HG03575 (cell line): ENCODE results near the gene SCAPER.
"Not testable (repeated sequence)": the region's sequence is repeated elsewhere in the genome, so short reads cannot be mapped to it uniquely, and the experiment has no call there.

Source experiments
- ATAC-seq: cut with Tn5 transposase; IDR thresholded peaks from one replicate; pipeline ENCODE4 v1.9.1; 2021; ENCODE audit not compliant: unreplicated experiment, insufficient number of reproducible peaks, low FRiP score; ENCODE audit errors: extremely low read depth

SCAPER gene

DNA sequence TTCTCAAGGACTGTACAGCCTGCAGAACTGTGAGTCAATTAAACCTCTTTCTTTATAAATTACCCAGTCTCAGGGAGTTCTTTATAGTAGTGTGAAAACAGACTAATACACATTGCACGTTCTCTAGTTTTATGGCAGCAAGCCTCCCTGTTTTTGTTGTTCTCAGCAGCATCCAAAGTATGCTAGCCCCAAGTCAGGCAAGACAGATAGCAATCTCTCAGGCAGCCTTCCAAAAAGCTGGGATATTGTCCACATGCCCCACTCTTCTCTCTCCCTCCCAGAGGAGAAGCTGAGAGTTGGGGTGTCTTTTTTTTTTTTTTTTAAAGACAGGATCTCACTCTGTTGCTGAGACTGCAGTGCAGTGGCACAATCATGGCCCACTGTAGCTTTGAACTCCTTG is 438.0 kb downstream of the SCAPER start:
- ATAC-seq, result no peak

DNA sequence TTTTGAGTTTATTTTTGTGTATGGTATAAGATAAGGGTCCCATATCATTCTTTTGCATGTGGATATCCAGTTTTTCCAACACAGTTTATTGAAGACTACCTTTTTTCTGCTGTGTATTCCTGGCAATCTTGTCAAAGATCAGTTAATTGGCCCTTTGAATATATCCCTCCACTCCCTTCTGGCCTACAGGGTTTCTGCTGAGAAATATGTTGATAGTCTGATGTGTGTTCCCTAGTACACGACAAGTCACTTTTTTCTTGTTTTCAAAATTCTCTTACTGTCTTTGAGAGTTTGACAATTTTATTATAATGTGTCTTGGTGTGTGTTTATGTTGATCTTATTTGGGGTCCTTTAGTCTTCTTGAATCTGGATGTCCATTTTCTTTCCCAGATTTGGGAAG is 439.4 kb downstream of the SCAPER start:
- no peak for ATAC-seq

DNA sequence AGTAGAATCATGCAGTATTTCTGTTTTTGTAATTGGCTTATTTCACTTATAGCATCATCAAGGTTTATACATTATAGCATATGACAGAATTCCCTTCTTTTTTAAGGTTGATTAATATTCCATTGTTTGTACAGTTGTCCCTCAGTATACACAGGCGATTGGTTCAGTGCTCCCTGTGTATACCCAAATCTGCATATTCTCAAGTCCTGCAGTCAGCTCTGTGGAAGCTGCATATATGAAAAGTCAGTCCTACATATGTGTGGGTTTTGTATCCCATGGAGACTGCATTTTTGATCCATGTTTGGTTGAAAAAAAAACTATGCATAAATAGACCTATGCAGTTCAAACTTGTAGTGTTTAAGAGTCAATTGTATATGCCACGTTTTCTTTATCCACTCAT is 440.9 kb downstream of the SCAPER start:
- no peak for ATAC-seq

DNA sequence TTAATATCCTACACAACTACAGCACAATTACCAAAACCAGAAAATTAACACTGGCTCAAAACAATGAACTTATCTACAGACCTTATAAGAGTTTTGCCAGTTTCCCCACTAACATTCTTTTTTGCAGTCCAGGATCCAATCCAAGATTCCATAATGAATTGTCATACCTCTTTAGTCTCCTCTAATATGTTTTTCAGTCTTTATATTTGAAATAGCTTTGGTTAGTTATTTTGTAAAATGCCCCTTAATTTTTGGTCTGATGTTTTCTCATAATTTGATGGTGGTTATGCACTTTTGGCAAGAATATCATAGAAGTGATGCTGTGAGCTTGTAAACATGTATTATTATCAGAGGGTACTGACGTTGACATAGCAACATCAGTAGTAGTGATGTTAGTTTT is 444.3 kb downstream of the SCAPER start:
- ATAC-seq, result no peak

DNA sequence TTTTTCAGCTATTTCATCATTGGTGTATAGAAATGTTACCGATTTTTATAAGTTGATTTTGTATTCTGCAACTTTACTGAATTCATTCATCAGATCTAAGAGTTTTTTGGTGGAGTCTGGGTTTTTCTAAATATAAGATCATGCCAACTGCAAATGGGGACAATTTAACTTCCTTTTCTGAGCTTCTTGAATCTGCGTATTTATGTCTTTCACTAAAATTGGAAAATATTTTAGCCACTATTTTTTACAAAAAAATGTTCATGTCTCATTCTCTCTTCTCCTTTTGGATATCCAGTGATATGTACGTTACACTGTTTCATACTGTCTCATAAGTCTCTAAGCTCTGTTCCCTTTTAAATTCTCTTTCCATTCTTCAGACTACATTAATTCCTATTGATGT is 444.8 kb downstream of the SCAPER start:
- ATAC-seq, result no peak

DNA sequence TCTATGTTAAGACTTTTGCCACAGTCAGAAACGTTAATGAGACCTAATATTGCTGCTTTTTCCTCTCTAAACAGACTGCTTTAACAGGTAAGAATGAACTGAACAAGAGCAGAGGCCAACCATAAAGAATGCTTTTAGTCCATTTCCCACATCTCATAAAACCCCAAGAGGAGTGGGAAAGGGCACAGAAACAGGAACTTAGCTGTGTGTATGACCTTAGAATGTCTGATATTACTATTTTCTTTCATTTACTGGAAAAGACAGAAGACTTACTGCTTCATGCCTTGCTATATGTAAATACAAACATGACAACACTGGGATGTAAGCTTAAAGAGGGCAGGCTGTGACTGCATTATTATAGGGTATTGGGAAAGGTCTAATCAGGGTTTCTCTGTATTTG is 453.6 kb downstream of the SCAPER start:
- no peak for ATAC-seq

DNA sequence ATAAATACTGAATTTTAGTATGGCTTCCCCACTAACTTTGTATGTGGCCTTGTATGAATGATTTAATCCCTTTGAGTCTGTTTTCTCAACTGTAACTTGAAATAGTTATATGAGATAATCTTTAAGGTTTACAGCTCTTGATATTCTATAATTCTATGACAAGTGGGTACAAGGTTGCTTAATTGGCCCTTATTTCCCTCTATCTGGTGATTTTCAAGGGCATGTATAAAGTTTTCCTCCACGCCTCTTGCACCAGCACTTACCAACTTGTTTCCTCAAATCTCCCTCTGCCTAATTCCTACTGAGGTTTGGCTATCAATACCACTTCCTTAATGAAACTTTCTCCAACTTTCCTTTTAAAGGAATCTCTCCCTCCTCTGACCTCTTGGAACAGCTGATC is 455.7 kb downstream of the SCAPER start:
- no peak for ATAC-seq

DNA sequence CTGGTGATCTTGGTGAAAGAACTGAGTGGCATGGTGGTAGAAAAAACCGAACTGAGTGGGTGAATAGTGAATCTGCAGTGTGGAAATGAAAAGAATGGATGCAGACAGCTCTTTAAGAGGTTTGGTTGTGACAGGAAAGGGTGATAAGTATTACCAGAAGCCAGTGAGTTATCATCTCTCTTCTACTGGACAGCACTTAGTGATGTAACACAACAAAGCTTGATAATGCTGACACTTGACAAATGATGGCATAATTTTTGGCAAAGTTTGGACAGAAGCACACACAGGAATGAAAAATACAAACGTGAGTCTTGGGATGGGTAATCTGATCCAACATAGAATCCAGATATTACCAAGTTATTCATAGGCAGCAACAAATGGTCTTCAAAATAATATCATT is 456.4 kb downstream of the SCAPER start:
- no peak for ATAC-seq

DNA sequence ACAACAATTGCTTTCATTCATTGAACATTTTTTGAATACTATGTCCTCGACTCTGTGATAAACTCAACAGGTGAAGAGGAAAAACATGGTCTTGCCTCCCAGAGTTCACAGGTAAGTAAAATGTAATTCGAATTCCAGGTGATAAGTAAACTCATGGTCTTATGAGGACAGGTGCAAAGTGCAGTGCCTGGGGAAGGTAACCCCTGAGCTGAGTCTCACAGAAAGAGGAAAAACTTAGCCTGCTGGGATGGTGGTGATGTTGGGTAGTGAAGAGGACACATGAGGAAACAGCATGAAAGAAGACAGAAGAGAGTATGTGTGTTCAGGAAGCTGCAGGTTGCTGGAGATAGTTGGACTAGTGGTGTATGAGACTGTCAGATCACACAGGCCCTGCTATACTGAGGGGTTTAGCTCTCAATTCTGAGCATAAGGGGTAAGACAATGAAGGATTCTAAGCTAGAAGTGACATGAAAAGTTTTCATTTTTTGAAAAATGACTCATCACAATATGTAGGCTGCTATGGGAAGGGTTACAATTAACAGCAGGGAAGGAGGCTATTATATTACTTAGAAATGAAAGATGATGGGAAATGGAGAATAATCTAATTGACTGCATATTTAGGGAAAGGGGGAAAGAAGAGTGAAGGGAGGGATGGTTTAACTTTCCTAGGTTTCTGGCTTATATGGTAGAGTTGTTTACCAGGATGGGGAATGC is 457.3 kb downstream of the SCAPER start:
- ATAC-seq, result no peak

DNA sequence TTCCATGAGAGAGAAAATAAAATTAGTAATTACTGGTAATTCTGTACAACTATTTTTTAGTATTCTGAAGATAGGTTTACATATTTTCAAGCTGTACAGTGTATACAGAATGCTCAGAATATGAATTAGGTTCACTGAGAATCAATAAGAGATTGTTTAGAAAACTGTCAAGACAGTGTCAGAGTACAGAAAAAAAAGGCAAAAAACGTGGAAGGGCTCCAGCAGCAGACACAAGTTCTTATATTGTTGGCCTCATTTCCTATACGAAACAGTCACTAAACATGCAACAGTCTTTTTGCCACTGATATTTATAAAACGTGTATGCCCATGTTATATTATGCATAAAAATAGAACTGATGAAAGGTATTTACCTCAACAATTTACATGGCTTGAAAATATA is 464.7 kb downstream of the SCAPER start:
- no peak for ATAC-seq

DNA sequence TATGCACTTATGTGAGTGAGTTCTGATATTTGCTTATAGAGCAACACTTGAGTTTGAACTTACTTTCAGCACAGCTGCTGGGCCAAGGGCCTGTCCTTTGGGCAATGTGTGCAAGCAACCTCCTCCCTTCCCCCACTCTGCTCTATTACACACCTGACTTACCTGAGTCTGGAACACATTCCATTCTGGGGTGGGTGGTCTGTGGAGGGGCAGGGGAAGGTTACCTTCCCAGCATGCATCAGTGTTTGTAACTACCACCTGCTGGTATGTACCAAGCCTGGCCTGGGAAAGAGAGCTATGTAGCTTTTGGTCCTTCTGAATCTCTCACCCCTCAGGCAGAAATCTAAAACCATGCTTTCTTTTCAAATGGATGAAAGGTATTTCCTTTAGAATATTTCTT is 465.6 kb downstream of the SCAPER start:
- ATAC-seq, result no peak

DNA sequence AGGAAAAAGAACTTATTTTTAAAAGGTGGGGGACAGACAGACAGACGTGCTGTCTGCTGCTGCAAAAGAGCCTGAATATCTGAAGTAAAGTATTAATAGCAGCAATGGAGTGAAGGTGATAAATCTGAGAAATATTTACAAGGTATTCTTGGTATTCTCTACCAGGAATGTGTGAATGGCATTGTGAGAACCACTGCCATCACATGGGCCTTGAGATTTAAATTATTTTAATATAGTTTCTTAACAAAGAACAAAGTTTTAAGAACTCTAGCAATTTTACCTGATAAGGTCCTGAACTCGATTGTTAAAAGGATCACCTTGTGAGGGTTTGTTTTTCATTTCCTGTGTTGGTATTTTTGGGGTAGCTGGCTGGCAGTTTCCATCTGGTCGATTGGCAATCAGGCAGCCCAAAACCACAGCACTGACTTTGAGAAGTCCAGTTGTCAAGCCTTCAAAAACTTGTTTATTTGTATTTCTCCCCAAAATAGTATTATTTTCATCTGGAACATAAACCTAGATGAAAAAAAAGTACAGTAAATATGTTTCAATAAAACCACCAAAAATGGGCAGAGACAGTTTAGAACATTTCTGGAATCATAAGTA is 471.2 kb downstream of the SCAPER start:
- no peak for ATAC-seq

DNA sequence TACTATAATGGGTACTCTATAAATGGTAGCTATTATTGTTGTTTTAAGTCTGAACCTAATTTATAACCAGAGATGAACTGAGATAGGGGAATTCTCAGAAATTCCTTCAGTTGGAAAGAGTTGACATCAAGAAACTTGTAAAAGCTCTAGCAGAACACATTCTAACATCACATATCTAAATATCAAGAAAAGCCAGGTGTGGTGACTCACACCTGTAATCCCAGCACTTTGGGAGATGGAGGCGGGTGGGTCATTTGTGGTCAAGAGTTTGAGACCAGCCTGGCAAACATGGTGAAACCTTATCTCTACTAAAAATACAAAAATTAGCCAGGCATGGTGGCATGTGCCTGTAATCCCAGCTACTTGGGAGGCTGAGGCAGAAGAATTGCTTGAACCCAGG is 472.1 kb downstream of the SCAPER start:
- not testable (repeated sequence) for ATAC-seq

DNA sequence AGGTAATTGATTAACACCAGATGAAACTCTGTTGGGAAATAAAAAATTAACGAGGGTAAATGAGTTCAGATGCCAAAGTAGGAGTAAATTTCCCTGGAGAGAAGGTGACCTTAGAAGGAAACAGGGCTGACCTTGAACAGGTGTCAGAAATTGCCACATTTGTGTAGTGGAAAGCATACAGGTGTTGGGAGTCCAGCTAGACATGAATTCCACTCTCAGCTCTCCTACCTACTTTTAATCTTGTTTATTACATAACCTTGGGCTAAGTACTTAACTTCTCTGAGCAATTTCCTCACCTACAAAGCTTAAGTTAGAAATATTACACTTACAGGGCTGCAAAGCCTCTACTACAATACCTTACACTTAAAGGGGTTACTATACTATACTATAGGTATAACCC is 472.5 kb downstream of the SCAPER start:
- ATAC-seq, result no peak

DNA sequence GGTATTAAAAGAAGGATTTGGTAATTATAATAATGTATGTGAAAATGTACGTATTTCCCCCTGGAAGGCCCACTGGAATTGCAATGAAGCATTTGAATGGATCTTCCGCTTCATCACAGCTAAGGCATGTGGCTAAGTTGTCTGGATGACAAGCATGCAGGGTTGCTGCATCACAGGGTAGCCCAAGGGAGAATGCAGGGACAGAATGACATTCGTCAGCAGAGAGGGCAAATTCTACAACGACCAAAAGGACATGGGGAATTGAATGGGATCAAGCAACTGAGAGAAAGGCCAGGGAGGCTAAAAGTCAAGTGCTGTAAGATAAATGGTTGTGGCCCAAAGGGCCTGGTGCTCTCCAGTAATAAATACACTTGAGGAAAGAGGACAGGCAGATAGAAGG is 473.2 kb downstream of the SCAPER start:
- ATAC-seq, result no peak

DNA sequence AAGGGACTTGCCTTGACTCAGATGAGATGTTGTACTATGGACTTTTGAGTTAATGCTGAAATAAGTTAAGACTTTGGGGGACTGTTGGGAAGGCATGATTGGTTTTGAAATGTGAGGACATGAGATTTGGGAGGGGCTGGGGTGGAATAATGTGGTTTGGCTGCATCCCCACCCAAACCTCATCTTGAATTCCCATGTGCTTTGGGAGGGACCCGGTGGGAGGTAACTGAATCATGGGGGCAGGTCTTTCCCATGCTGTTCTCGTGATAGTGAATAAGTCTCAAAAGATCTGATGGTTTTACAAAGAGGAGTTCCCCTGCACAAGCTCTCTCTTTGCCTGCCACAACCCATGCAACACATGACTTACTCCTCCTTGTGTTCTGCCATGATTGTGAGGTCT is 474.4 kb downstream of the SCAPER start:
- not testable (repeated sequence) for ATAC-seq

DNA sequence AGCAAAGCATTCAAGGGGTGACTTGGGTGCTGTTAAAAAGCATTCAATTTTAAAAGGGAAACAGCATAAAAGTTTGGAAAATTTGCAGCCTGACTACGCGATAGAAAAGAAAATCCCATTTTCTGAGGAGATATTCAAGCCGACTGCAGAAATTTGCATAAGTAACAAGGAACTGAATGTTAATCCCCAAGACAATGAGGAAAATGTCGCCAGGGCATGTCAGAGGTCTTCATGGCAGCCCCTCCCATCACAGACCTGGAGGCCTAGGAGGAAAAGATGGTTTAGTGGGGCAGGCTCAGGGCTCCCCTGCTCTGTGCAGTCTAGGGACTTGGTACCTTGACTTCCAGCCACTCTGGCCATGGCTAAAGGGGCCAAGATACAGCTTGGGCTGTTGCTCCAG is 475.5 kb downstream of the SCAPER start:
- ATAC-seq, result no peak

DNA sequence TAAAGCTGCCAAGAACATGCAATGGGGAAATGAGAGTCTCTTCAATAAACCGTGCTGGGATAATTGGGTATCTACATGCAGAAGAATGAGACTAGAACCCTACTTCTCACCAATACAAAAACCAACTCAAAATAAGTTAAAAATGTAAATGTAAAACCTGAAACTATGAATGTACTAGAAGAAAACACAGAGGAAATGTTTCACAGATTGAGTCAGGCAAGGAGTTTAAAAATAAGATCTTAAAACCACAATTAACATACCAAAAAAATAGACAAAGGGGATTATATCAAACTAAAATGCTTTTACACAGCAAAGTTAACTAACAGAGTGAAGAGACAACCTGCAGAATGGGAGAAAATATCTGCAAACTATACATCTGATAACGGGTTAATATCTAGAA is 478.2 kb downstream of the SCAPER start:
- ATAC-seq, result no peak

DNA sequence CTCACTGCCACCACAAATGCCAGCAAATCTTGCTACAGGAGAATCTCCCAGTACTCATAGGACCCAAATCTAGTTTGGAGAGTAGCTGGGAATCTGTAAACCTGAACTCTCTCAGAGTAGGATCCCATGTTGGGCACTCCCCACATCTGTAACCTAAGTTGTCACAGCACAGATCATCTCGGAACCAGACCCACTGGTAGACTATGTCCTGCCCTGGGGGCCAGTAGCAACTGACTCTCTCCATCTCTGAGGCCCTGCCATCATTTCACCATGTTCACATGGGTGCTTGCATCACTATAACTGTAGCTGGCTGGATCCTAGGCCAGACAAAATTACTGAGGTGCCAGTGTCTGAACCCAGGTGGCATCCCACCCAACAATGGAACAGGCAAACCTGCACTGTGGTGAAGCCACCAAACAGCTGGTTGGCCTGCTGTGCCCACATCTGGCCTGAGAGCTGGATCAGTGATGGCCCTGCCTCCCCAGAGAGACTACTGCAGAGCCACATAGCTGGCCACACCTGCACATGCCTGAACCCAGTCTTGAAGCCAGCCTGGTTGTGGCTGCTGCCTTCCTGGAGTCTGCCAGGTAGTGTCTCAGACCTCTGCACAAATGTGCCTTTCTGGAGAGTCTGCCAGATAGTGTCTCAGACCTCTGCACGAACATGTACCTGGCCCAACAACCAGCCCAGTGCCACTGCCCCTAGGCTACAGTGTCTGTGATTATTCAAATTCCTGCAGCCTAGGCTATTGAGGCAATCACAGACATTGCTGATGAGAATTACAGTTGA is 486.6 kb downstream of the SCAPER start:
- no peak for ATAC-seq

DNA sequence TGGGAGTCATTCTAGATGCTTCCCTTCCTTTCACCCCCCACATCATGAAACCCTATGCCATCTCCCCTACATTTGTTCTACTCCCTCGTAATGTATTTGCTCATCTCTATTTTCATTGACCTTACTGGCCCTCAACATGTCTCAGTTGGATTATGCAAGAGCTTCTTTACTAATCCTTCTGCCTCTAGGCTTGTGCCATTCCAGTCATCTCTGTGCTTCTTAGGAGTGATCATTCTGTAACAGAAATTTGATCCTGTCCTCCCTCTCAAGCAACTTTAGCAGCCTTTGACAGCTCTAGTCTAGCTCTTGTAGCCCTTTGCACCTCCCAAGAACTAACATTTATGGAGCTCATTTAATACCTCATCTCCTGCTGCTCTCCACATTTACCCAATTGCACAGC is 503.9 kb downstream of the SCAPER start:
- ATAC-seq, result no peak
